ENCODE measurements around the gene ALLC. TPM values are rescaled to one million over a fixed set of nuclear protein-coding genes. Genes with fewer than 3 reads are reported as not detected.

Gene ALLC
- total RNA-seq, 3 donors from 2014 or later, result not detected

DNA sequence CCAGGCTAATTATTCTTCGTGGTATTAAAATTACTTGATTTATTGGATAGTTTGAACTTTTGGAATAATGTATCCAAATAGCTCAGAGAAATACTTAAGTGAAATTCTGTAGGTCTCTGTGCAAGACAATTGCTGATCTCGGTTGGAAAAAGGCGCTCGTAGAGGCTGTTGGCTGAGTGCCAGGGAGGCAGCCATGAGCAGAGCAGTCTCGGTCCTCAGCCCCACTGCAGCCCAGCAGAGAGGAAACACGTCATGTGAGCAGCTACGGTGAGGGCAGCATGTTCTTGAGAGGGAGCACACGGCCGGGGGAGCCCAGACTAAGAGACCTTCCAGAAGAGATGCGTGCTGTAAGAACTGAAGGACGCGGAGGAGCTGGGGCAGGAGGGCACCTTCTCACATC lies 87.9 kb downstream of the ALLC start:
- TF ChIP-seq, protein P1, sequence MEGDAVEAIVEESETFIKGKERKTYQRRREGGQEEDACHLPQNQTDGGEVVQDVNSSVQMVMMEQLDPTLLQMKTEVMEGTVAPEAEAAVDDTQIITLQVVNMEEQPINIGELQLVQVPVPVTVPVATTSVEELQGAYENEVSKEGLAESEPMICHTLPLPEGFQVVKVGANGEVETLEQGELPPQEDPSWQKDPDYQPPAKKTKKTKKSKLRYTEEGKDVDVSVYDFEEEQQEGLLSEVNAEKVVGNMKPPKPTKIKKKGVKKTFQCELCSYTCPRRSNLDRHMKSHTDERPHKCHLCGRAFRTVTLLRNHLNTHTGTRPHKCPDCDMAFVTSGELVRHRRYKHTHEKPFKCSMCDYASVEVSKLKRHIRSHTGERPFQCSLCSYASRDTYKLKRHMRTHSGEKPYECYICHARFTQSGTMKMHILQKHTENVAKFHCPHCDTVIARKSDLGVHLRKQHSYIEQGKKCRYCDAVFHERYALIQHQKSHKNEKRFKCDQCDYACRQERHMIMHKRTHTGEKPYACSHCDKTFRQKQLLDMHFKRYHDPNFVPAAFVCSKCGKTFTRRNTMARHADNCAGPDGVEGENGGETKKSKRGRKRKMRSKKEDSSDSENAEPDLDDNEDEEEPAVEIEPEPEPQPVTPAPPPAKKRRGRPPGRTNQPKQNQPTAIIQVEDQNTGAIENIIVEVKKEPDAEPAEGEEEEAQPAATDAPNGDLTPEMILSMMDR (IDR thresholded peaks at IDR 0.05), result no peak
- Histone ChIP-seq H3K4me3 (no peak overlapping the region), H3K9me3 (no peaks in the 10 kb centered on the region), H3K36me3 (ENCODE audit: low read depth) (no peaks in the 10 kb centered on the region), H3K4me1 (ENCODE audit: low read depth) (no peaks in the 10 kb centered on the region)
- intact Hi-C loops (cut with DNase I, micrococcal nuclease), result no loop called here
- ATAC-seq, result no peak
- no peak for DNase-seq

DNA sequence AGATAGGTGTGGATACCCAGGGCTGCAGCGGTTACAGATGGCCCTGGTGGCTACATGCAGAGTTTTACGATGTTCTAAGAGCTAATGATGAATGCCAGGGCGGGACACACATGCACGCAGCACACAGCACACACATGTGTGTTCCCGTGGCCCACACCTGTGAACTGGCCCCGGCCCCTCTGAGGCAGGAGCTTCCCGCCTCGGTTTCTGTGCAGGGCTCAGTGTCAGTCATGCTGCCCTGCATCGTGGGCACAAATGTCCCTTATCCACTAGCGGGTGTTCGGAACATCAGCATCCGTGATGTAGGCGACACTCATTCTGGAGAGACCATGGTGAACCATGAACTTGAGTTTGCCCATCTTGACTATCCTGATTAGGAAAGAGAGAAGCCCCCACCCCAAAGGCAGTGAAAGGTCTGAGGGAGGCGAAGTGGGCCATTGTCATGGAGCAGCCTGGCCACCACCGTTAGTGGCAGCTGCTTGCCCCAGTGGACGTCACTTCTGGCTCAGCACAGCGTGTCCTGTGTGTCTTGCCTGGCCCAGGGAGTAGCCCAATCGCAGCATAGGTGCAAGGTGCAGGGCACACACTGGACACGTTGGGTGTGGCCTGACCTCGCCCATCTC lies 89.1 kb downstream of the ALLC start:
- Histone ChIP-seq H3K36me3 (ENCODE audit: low read depth) (no peaks in the 10 kb centered on the region), H3K9me3 (no peaks in the 10 kb centered on the region), H3K4me3 (no peak overlapping the region), H3K4me1 (ENCODE audit: low read depth) (no peaks in the 10 kb centered on the region)
- intact Hi-C loops (cut with DNase I, micrococcal nuclease), result no loop called here
- no peak for DNase-seq
- TF ChIP-seq, protein P1 (IDR thresholded peaks at IDR 0.05), result no peak
- ATAC-seq, result no peak

DNA sequence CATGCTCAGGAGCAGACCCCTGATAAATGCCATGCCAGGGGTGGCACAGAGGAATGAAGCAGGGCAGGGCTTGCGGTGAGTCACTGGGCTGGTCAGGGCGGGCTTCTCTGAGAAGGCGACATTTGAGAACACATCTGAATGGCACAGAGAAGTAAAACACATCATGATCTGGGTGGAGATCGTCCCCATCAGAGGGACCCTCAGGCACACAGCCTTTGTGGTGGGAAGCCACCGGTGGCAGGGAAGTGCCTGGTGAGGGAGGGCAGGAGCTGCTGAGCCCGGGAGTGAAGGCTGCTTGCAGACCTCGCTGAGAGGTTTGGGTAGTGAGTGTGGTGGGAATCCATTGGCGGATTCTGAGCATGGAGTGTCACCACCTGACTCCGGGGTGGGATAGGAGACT lies 89.8 kb downstream of the ALLC start:
- TF ChIP-seq, protein P1 (IDR thresholded peaks at IDR 0.05), result no peak
- ATAC-seq, result no peak

DNA sequence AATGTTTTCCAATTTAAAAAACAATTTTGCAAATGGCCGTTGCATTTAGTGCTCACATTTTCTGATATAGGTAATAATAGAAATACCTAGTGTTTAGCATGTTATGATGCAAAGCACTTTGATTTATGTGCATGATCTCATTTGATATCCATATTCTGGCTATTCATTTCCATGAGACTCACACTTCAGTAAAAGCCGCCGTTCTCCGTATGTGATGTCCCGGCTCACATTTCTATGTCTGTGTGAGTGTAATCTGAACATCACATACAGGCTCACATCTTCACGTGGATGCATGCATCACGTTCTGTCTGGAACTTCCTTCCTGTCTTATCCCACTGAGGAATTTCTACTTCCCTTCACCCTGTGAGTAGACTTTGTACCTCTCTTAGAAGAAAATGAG lies 91.2 kb downstream of the ALLC start:
- TF ChIP-seq, protein P1 (IDR thresholded peaks at IDR 0.05), result no peak
- ATAC-seq (no peak), DNase-seq (no peak)

More for the DNA sequence above, 89.8 kb downstream of the ALLC start:
- H3K4me3 ChIP-seq, result no peak overlapping the region
- DNase-seq, result no peak
- H3K36me3 ChIP-seq (ENCODE audit: low read depth), result no peaks in the 10 kb centered on the region
- no peaks in the 10 kb centered on the region for H3K4me1 ChIP-seq (ENCODE audit: low read depth)
- H3K9me3 ChIP-seq, result no peaks in the 10 kb centered on the region
- intact Hi-C loops (cut with DNase I, micrococcal nuclease), result no loop called here

DNA sequence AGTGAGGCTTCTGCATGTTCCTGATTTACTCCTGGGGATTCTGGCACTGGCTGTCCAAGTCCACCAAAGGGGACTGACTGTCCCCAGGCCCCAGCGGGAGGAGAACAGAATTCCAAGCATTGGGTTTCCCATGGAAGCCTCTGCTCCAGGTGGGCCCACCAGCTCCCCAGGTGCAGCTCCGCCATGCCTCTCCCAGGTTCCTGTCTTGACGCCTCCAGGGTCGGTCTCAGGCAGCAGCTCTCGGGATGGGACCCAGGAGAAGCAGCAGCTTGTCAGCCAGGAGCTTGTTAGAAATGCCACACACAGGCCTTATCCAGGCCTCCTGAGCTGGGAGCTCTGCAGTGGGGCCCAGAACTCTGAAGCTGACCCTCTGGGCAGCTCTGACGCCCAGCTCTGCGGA lies 93.3 kb downstream of the ALLC start:
- intact Hi-C loops (cut with DNase I, micrococcal nuclease), result no loop called here
- no peaks in the 10 kb centered on the region for H3K36me3 ChIP-seq (ENCODE audit: low read depth)
- no peaks in the 10 kb centered on the region for H3K9me3 ChIP-seq
- no peak for DNase-seq
- TF ChIP-seq, protein P1 (IDR thresholded peaks at IDR 0.05), result no peak
- no peaks in the 10 kb centered on the region for H3K4me1 ChIP-seq (ENCODE audit: low read depth)
- no peak overlapping the region for H3K4me3 ChIP-seq
- no peak for ATAC-seq

More for the DNA sequence above, 91.2 kb downstream of the ALLC start:
- no peaks in the 10 kb centered on the region for H3K9me3 ChIP-seq
- H3K4me3 ChIP-seq, result no peak overlapping the region
- no peaks in the 10 kb centered on the region for H3K36me3 ChIP-seq (ENCODE audit: low read depth)
- H3K4me1 ChIP-seq (ENCODE audit: low read depth), result no peaks in the 10 kb centered on the region
- intact Hi-C loops (cut with DNase I, micrococcal nuclease), result no loop called here

DNA sequence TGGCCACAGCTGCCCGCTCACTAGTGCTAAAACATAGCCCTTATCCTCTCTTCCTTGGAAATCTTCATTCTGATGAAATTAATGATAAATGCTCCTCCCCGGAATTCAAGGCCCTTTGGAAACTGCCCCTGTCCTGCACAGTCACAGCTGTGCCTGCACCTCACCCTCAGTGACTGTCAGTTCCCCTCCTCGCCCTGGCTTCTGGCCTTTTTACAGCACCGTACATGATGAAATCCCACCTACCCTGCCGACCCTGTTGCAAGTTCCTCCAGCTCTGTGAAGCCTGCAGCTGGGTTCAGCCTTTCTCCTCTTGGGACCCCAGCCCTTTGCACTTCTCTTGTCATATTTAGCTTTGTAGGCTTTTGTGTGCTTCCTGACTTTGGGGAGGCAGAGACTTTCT lies 93.8 kb downstream of the ALLC start:
- DNase-seq (no peak), ATAC-seq (no peak)
- TF ChIP-seq, protein P1 (IDR thresholded peaks at IDR 0.05), result no peak
- Histone ChIP-seq H3K36me3 (ENCODE audit: low read depth) (no peaks in the 10 kb centered on the region), H3K9me3 (no peaks in the 10 kb centered on the region), H3K4me1 (ENCODE audit: low read depth) (no peaks in the 10 kb centered on the region), H3K4me3 (no peak overlapping the region)
- intact Hi-C loops (cut with DNase I, micrococcal nuclease), result no loop called here

Data from mucosa of descending colon (tissue), 3 donors.